ENCODE results near the gene ABHD4.
"Not testable (repeated sequence)": the region's sequence is repeated elsewhere in the genome, so short reads cannot be mapped to it uniquely, and the experiment has no call there.

The ABHD4 gene

DNA sequence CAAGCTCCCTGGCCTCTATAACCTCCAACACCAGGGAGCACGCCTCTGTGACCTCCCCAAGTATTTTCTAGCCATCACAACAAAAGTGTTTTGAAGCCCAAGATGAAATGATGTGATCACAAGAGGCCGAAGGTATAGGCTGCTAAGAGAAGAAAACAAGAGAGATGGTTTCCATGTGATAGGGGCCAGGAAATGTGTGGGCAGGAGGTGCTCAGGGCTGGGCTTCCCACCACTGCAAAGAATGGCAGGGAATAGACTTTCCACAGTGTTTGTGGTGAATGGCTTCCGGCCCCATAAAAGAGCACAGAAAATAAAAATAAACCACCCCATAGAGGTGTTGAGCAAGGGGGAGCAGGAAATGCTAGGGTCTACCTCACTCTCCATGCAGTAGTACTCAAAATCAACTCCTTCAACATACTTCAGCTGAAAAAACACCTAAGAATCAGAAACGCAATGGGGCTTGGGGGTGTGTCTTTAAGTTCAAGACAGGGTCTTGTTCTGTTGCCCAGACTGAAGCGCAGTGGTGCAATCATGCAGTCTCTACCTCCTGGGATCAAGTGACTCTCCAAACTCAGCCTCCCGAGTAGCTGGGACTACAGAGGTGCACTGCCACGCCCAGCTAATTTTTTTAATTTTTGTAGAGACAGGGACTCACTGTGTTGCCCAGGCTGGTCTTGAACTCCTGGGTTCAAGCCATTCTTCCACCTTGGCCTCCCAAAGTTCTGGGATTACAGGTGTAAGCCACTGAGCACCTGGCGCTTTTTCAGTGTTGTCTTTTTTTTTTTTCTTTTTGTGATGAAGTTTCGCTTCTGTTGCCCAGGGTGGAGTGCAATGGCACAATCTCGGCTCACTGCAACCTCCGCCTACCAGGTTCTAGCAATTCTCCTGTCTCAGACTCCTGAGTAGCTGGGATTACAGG lies 36.2 kb upstream of the ABHD4 start:
- DNase-seq: peak in 1 of 3 experiments; percentile 17

DNA sequence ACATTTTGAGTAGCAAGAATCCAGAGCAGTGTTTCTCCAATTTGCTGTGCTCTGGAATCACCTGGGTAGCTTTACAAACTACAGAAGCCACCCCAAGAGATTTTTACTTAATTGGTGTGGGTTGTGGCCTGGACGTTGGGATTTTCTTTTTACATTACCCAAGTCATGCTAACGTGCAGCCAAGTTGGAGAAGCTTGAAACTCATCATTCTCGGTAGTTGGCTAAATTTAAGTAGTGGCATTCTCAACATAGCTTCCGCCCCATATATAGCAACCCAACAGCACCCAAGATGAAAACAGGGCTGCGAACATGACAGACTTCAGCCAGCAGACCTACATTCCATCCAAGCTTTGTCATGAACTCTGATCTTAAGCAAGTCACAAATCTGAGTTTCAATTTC lies 34.1 kb upstream of the ABHD4 start:
- DNase-seq: no peak

DNA sequence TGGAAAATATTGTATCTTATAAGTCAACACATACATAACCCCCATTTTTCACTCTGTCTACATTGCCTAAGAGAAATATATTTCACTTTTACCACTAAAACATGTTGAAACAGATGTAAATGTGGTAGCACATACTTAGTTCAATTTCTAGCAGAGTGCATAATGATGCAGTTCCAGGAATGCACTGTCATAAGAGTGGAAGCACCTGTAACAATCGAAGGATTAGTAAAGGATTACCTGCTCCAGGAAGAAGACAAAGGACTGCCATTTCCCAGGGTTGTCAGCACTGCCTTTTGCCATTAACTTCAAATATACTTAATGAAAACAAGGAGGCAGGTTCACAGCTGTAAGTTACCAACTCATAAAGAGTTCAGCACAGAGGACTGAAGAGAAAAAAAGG lies 33.6 kb upstream of the ABHD4 start:
- no peak for DNase-seq

DNA sequence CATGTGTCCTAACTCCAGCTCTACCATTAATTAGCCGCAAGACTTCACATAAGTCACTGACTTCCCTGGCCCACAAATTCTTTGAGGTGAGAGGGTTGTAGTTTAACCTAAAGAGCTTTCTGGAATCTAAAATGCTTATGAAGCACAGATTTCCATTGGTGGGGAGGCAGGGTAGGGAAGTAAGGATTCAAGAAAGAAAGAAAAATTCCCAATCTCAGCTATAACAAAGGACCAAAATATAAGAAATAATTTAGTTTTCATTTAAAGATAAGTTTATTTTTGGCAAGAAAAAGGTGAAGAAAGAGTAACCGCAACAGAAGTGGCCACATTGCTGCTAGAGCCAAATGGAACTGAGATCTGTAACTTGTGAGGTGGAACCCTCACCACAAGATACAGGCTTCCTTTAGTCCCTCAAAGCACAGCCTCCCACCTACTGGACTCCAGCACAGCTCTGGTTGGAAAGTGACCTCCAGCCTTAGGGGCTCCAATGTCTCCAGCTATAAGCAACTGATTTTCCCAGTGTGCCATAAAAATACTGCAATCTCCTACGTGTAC lies 32.6 kb upstream of the ABHD4 start:
- no peak for DNase-seq

DNA sequence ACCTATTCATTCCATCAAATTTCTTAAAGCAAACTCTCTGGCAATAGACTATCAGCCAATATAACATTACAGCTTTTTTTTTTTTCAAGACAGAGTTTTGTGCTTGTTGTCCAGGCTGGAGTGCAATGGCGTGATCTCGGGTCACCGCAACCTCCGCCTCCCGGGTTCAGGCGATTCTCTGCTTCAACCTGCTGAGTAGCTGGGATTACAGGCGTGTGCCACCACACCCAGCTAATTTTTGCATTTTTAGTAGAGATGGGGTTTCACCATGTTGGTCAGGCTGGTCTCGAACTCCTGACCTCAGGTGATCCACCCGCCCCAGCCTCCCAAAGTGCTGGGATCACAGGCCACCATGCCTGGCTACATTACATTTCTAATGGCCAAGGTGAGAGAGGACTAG lies 31.8 kb upstream of the ABHD4 start:
- DNase-seq: not testable (repeated sequence)

DNA sequence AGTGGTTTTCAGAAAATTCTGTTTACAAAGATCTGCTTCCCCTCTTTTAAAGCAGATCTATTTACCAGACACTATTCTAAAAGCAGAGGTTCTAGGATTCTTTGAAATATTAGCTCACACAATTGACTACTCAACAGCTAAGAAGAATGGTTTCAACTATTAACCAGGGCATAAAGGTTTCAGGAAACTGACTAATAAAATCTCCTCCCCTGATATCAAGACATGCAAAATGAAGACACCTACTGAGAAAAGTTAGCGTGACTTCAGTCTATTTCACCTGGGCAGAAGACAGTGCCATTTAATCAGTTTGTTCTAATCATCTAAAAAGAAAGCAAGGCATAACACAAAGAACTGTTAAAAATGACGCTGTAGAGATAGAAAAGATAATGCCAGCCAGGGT lies 31.3 kb upstream of the ABHD4 start:
- DNase-seq: no peak

DNA sequence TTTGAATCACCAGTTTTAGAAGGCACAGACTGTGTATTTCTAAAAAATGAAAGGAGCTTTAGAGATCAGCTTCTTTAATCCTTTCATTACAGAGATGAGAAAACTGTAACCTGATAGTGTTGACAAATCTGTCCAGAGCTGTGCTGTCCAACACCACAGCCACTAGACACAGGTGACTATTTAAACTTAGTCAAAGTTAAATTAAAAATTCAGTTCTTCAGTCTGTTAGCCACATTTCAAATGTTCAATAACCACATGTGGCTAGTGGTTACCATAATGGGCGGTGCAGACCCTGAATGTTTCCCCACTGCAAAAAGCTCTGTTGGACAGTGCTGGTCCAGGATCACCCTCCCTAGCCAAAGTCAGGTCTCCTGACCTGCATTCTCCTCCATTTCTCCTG lies 30.7 kb upstream of the ABHD4 start:
- DNase-seq: no peak

DNA sequence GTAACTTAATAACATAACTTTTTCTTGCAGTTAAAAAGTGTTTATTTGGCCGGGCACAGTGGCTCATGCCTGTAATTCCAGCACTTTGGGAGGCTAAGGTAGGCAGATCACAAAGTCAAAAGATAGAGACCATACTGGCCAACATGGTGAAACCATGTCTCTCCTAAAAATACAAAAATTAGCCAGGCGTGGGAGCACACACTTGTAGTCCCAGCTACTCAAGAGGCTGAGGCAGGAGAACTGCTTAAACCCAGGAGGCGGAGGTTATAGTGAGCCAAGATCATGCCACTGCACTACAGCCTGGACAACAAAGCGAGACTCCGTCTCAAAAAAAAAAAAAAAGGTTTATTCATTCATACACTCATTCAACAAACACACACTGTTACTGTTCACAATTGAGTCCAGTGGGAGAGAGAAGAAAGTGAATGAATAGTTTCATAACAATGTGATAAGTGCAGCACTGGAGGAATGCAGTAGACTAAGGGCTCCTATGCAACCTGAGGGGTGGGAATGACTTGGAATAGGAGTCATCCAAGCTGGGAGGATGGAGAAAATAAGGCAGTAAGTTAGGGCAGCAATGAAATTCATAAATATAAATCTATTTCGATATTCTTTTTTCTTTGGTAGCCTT lies 28.9 kb upstream of the ABHD4 start:
- no peak for DNase-seq

DNA sequence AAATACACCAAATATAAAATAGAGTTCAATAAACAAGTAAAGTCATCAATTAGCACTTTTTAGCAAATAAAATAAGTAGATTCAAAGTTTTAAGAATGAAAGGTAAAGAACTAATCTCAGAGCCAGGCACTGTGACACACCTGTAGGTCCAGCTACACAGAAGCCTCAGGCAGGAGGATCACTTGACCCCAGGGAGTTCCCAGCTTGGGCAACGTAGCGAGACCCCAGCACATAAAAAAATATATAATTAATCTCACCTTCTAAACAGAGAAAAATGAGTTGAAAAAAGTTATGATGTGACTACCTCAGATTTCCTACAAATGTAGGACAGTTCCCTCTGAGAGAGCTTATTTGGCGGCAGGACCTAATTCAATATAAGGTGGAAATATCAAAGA lies 28.4 kb upstream of the ABHD4 start:
- DNase-seq: no peak

DNA sequence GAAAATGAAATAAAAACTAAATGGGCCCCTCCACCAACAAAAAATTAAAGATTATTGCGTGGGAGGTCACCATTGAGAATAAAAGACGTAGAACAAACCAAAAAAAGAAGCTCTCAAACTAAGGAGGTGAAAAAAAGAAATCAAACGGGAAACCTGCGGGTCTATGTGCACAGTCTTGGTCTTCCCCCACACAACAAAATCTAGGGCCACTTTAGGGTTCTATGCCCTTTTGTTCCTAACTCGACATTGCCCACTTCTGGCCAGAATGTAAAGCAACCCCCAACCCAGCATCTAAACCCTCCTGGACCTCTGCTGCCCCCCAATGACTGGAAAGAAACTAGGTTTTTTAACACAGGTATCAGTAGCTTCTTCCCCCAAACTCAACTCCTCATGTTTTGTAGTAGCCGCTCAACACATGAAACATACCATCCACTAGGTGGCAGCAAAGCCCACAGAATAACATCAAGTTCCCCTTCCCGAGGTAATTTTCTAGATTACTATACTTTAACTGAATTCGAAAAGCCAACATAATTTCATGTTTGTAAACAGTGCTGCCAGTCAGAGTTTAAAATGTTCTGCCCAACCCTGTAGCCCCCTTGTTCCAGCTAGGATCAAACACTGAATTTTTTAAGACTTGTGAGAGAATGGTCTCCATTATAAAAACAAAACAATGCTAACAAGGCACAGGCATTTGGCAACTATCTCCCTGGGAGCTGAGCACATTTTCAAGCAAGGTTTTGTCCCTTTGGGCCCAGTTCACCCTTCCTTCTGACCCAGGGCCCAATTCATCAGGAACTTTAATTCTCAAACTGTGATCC lies 27.8 kb upstream of the ABHD4 start:
- DNase-seq: peak; percentile 60 to 90 (median 84)

DNA sequence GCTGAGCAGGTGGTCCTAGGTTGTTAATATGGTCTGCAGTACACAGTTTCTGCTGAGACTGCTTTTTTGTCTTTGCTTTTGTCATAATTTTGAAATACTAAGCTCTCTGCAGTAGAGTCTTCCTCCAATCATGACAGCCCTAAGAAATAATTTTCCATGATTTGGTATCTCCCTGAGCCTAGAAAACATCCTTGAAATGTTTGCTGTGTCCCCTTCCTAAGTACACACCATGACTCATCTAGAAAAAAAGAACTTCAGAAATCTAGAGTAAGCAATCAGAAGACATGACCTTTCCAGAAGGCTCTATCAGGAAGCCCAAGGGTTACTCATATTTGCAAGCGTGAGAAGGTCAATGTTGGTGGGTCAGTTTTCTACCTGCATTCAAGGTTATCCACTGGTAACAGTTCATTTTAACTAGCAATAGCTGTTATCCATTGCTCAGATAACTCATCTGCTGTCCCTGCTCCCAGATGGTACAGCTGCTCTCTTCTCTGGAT lies 25.5 kb upstream of the ABHD4 start:
- DNase-seq: no peak

DNA sequence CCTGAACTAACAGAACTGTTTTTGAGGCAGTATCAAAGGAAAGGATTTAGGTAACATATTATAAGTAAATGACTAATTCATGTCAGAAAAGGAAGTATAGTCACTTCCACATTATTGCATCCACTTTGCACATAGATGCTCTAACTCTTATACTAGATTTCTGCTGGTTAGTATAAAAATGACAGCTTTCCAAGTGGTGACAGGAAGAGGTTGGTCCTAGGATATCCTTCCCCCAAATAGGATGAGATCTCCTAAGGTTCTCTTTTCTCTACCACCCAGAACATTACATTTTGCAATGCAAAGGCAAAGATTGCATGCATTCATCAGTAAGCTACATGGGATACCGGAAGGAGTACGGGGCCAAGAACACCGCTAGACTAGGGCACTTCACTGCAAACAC lies 24.3 kb upstream of the ABHD4 start:
- no peak for DNase-seq

DNA sequence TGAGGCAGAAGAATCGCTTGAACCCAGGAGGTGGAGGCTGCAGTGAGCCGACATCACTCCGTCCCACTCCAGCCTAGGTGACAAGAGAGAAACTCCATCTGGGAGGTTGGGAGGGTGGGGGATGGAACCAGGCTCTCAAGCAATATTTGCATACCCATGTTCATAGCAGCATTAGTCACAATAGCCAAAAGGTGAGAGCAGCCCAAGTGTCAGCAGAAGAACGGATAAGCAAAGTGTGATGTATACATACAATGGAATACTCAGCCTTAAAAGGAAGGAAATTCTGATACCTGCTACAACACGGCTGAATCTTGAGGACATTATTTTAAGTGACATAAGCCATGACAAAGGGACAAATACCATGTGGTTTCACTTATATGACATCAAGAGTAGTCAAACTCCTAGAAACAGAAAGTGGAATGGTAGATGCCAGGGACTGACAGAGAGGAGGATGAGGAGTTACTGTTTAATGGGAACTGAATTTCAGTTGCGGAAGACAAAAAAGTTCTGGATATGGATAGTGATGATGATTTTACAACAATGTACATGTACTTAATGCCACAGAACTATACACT lies 20.7 kb upstream of the ABHD4 start:
- no peak for DNase-seq

DNA sequence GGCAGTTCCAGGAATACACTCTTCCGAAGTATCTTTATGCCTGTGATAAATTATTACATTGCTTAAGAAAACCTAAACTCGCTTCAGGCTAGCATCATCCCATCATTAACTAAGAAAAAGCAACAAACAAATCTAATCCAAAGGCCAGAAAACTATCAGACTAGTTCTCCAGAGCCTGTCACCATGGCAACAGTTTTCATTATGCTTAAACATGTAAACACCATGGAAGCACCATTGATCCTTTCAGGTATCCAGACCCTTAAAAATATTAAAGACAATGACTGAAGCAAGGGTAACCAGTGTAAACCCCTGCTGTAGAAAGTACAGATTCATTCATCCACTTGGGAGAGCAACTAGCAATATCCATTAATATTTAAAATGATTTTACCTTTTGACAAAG lies 18.9 kb upstream of the ABHD4 start:
- DNase-seq: peak in 1 of 3 experiments; percentile 25

DNA sequence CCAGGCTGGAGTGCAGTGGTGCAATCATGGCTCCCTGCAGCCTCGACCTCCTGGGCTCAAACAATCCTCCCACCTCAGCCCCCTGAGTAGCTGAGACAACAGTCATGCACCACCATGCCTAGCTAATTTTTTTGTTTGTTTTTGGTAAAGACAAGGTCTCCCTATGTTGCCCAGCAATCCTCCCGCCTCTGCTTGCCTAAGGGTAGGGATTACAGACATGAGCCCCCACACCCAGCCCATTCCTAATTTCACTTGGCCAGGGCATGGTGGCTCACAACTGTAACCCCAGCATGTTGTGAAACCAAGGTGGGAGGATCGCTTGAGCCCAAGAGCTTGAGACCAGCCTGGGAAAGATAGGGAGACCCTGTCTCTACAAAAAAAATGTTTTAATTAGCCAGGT lies 18.2 kb upstream of the ABHD4 start:
- no peak for DNase-seq

DNA sequence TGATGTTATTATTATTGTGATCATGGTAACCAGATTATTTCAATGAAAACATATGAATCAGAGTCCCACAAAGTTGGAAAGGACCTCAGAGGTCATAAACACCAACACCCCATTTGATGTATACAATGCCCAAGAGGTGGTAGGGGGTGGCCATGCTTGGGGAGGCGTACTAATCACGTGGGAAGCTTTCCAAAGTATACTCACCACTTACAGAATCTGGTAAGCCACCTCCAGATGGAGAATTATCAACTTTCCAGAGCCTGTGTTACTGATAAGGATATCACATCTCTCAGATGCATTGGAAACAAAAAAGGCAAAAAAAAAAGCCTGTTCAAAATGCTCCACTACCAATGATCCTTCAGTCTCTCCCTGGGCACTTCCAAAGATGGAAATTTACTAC lies 17.5 kb upstream of the ABHD4 start:
- no peak for DNase-seq

DNA sequence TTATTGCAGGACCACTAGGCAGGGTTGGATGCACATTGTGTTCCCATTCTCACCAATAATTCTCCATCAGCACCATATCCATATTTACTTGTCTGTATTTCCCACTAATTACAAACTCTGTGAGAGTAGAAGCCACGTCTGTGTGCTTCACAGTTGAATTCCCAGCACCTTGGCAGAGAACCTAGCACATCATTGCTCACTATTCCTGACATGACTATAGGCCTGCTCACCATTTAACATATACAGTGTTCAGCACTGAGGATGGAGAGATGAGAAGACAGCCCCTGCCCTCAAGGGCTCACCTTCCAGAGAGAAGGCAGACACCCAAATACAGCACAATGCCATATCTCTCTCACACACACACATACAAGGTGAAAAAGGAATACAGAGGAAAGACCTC lies 14.1 kb upstream of the ABHD4 start:
- DNase-seq: no peak

DNA sequence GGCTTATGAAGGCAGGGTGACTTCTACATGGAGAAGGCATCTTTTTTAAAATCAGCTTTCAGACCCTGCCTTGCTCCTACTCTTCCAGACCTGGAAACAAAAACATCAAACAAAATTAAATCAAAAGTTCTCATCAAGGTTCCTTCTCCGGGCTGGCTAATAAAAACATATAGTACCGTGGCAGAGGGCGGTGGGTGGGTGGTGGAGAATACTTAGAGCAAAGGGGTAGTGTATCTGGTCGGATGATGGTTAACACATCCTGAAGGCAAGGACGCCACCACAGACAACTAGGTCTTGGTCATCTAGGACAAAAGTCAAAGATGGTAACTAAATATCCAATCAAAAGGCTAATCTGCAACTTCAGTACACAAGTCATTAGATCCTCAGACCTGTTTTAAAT lies 10.9 kb upstream of the ABHD4 start:
- no peak for DNase-seq

DNA sequence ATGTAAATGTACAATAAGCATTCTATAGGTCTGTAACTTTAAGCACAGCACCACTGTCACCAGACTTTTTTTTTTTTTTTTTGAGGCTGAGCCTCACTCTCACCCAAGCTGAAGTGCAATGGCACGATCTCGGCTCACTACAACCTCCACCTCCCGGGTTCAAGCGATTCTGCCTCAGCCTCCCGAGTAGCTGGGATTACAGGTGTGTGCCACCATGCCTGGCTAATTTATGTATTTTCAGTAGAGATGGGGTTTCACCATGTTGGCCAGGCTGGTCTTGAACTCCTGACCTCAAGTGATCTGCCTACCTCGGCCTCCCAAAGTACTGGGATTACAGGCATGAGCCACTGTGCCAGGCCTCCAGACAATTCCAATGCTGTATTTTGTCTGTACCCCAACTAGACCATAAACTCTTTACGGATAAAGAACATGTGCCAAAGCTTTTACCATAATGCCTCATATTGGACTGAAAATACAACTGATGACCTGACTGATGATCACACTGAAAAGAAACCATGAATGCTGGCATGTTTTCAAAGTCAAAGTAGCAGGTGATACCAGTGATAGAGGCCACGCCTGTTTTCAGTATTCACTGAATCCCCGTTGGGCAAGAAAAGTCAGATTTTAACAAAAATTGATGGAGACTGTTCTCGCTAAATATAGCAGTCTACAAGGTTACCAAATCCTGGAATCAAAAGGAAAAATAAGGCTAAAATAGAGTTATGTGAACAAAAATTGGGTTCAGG lies 10.2 kb upstream of the ABHD4 start:
- DNase-seq: not testable (repeated sequence)

DNA sequence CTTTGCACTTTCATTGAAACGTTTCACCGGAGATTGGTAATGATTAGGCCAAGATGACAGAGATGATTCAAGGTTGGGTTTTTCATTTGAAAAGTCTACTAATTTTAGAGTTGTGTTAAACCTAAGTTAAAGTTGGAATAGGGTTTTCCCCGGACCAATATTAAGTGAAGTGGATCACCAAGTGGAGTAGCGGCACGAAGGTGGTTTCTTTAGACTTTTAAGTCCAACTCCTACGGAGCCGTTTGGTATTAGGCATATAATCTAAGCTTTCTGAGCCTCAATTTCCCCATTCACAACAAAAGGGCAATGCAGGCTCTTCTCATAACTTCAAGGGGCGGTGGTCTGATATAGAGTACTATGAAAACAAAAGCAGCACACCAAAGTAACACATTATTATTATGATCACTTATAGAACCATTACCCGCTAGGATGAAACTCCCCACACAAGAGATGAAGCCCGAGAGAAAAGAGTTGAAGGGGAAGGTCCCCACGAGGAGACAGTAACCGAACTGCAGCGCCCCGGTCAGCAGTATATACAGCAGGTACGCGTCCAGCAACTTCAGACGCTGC lies 9.5 kb upstream of the ABHD4 start:
- DNase-seq: no peak

DNA sequence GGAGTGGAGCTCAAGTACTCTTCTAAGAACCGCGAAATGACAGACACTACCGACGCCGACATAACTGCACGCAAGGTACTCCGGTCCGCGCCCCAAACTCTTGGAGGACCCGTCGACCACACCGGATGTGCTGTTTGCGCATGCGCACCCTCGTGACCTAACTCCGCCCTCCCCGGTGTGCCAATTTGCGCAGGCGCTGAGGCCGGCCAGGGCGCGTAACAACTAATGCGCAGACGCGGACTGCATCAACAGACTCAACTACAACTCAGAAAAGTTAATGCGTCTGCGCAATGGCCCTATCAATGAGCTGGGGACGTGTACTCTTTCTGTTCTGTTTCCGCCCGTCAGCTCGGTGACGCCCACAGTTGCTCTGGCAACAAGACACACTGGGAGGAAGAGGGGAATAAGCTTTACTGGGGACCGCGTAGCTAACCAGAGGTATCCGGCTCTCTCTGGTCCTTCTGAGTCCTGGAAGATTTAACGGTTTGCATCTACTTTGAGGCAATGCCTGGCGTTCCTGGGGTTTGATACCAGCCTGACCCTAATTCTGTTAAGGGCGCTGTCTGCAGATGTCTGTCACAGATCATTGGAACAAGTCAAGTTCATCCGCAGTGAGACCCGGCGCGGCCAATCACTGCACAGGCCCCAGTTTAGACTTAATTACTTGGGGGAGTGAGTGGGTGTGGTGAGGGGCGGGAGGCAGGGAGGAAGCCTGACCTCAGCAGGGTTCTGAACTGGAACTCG lies 8.8 kb upstream of the ABHD4 start, which contains the start of gene DAD1:
Gene DAD1, minus strand, starts transcription at position 129 of the 744 bp plus-strand sequence. Its CDS starts 67 bp downstream, at position 62.
- peak; percentile 99 to 100 (median 99) for DNase-seq
